GM19455 (cell line): Measurements from ENCODE around the gene CGNL1.

Source experiments
- ATAC-seq: cut with Tn5 transposase; IDR thresholded peaks from one replicate; pipeline ENCODE4 v1.9.1; 2021; ENCODE audit not compliant: unreplicated experiment

CGNL1 gene

DNA sequence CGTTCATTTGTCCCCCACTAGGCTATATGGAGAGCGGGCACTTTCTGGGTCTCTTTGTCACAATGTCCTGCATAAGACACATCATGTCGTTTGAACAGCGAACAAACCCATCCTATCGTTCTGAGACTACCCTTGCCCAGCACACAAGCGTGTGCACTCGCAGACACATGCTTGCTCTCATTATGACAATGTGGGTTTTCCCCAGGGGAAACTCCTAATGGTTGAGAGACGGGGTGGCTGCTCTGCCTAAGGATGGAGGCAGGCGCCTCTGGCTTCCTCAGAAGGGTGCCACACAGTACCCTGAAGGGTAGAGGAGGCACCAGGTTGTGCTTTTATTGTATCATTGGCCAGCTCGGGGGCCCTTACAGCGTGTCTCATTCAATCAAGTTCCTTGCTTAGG, 164.4 kb downstream of the CGNL1 start:
- ATAC-seq: no peak

DNA sequence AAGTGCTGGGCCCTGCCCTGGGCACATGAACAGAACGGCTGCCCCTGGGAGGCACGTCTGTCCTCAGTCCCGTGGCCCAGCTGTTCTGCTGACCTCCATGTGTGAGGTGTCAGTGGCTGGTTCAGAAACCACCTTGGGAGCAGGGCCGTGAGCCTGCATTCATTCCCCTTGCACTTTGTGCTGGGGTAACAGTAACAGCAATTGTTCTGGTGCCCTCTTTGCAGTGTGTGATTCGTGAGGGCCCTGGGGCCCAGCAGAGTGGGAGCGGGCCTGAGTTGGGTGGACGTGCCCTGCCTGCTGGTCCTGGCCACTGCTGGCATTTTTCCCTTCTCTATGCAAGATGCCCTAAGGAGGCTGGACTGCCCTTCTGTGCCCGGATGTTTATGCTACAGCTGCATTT, 165.0 kb downstream of the CGNL1 start:
- ATAC-seq: no peak

DNA sequence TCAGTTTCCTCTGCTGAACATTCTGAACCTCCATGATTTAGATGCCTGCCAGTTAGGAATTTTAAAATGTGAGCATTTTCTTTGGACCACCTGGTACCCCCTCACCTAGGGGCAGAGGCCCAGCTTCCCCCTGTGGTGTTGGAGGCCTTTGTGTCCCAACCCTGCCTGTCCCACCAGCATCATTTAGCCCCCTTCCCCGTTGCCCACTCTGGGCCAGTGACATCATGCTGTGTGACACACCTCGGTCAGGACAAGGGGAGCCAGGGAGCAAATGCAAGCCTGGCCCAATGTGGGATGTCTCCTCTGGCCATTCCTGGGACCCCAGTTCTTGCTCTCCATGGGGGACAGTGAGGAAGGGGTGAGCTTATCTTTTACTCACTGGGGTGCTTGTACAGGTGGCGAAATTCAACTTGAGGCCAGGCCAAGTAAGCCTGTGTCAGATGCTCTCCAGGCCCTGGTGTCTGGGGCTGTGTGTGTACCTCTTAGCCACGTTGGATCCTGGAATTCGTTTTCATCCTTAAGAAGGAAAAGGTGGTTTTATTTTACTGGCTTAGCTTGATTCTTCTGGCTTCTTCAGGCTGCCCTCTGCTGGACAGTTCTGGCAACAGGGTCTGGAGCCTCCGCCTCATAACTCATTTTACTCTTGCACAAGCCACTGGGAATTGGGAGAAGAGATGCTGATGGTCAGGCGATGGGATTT, 165.7 kb downstream of the CGNL1 start:
- ATAC-seq: no peak

DNA sequence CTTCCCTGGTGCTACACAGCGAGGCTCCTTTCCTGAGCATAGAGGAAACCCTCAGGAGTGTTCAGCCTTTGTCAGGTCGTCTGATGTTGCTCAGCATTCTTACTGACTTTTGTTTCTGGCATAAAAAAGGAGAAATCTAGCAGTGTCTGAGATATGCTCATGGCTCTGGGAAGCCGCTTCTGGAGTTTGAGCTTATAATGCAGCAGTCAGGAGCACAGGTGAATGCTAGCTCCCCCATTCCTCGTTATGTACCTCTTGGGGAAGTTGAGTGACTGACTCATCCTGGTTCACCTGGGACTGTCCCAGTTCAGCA, 166.2 kb downstream of the CGNL1 start:
- ATAC-seq: no peak

DNA sequence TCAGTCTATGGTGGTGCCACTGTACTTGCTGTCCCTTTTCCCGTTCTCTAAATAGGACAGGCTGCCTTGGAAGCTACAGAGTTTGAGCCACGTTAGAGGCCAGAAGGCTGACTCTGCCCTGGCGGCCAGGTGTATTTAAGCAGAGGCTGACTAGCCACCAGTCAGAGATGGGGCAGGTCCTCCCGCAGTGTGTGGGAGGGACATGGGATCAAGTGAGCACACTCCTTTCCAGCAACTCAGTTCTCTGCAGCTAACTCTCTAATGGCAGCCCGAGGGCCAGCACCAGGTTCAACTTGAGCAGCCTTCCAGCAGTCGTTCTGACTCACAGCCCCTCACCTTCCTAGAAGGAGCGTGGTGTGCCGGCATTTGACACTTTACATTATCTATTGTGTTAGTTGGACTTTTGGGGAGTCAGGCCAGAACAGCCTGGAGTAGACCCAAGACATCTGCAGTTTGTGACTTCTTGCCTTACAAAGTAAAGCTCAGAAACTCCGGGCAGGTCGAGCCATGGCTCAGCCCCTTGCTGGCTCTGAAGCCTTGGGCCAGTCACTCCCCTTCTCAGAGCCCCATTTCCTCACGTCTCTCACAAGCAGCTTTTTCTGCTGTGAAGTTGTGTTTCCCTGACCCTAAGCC, 168.7 kb downstream of the CGNL1 start:
- ATAC-seq: no peak

DNA sequence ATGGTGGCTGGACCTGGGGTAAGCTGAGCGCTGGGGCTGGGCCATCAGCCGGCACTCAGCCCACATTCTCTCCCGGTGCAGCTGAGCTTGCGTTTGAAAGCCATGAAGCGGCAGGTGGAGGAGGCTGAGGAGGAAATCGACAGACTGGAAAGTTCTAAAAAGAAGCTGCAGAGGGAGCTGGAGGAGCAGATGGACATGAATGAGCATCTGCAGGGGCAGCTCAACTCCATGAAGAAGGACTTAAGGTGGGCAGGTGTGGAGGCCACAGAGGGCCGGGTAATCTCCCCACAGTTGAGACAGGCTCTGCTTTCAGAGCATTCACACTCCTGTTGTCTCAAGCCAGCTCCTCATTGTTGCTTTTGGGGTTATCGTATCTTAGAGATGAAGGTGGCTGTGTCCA, 169.7 kb downstream of the CGNL1 start:
- ATAC-seq: no peak

DNA sequence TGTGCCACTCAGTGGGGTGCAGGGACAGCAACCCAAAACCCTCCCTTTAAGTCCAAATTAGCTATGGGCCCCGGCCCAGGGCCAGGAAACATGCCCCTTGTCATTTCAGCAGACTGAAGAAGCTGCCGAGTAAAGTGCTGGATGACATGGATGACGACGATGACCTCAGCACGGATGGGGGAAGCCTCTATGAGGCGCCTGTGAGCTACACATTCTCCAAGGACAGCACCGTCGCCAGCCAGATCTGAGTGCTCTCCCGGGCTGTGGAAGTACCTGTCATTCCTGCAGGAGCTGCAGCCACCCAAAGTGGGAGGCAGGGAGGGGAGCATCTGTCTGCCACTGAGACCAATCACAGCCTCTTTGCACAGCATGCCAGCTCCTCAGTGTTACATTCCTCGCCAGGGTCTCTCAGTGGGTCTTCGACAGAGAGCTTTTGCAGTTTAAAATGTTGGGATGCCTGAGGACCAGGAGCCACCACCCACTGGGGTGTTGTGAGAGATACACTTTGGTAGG, 171.0 kb downstream of the CGNL1 start:
- ATAC-seq: no peak

DNA sequence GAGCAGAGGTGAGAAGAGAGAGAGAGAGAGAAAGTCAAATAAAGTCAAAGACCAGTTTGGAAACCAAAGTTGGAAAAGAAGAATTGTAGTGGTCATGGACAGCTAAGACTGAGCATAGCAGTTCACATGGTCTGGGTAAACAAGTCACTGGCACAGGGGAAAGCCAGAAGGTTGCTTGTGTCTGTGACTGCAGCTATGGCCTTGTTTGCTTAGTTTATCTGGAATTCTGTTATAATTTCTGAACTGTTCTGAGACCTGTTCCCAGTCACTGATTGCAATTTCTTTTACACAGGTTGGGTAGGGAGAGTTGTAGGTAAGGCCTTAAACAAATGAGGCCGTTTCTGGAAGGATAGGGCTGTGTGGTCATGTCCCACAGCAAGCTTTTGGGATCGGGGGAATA, 172.0 kb downstream of the CGNL1 start:
- no peak for ATAC-seq

DNA sequence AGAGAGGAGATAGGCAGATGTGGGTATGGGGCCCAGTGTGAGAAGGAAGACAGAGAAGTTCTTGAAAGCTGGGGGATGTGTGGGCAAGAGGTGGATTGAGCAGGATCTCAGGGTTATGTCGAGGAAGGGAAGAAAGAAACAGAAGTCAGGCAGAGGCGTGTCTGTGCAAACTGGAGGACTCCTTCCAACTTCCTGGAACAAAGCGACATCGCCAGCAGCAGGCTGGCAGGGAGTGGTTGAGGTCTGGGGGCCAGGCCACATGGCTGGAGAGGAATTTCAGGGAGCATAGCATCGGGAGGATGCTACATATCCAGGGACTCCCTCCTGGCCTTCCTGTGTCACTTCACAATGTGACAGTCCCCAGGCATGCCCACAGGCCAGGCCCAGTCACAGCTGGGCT, 172.5 kb downstream of the CGNL1 start:
- no peak for ATAC-seq

DNA sequence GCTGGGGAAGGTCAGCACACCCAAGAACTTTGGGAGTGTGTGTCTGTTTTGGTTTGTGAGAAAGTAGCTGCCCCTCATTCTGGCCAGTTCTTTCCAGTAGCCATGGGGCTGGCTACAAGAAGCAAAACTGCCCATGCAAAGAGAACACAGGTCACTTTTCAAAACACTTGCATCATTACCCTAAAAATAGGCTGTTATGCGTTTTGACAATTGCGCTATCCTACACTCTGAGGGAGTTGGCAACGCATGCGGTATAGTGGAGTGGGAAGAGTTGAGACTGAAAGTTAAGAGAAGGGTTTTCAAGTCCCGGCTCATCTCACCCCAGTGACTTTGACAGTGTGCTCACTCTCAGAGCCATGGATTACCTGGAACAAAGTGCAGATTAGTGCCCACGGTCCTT, 173.6 kb downstream of the CGNL1 start:
- ATAC-seq: no peak

DNA sequence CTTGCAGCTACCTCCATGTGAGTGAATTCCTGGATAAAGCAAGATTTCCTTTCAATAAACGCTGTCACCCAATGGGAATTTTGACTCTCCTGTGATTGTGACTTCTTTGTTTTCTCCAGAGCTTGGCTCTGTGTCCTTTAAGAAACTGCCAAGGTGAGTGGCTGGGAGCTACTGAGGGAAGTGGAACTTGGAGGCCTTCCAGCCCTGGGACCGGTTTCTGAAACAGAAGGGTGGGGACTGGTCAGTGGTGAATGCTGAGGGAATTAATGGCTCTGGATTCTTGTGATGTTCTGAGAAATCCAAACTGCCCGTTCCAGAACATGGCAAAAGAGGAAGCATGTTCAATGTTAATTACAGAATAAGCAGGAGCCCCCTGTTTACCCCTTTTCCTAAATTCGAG, 174.3 kb downstream of the CGNL1 start:
- ATAC-seq: no peak

DNA sequence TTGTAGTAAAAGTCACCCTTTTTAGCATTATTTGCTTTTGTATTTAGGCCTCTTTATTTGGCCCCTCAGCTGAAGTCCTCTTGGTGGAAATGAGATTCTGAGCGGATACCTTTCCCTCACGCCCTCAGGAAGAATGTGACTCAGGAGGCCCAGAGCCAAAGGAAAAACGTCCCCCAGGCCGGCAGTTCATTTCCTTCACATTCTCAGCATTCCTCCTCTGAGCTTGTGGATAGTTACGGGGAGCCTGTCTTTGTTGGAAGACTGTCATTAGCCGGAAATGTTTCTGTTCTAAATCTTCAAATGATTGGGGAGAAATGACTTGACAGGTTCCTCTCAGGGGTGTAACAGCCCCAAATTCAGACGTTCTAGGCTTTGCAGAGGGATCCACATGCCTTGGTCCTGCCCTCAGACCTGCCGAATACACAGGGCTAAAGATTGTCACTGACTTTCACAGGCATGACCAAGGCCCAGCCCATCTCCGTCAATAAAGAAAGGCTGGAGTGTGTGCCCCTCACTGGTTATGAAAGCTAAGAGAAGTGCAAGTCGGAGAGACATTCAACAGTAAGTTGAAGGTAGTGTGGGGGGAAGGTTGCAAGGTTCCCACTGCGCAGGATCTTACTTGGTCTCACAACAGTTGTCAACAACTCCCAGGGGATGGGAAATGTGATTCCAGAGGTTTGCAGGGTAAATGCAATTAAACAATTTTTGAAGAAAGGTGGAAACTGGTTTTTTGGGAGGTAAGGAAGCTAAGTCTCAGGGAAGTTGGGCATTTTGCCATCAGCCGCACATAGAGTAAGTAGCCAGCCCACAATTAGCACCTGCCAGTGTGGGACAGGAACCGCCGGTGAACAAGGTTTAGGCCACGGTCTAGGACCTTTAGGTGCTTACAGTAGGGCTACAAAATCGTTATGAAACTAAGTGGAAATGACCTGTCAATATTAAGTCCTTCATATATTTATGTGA, 175.7 kb downstream of the CGNL1 start:
- no peak for ATAC-seq

DNA sequence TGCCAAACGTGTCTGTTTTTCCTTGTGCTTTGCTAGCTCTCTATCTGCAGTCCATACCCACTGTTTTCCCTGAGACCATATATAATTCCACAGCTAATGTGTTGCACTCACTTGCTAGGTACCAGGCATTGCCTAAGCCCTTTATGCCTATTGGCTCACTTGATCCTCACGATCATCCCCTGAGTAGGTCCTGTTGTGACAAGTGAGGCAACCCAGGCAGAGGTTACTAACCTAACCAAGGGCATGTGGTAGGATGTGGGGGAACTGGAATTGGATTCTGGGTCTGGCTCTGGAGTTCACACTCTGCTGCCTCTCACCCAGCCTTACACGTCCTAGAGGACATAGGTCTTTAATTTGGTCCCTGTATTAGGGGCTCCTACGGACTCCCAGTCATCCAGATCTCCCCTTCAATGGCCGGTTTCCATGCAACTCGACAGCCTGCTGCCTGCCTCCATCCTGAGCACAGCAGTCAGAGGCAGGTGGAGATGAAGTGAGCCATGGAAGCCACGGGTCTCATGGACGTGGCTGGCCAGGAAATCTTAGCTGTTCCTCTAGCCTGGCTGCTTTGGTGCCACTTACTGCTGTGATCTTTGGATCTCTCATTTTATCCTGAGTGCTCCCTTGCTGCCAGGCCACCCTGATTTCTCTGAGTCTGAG, 176.5 kb downstream of the CGNL1 start:
- ATAC-seq: no peak

DNA sequence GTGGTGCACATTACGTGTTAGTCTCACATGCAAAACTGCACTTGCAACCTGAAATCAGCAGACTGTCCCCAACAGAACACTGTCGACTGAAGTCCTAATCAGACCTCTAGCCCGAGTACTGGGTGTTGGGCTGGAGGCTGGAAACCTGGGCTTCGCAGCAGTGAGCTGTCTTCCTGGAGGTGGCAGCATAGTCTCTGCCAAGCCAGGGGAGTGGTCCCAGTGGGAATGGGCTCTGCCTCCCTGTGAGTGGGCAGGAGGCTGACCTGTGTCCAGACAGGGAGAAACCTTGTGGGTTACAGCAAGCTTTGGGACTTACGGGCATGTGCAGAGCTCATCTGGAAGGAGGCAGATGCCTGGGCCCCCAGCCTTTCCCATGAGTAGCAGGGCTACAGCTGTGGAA, 177.2 kb downstream of the CGNL1 start:
- ATAC-seq: no peak

DNA sequence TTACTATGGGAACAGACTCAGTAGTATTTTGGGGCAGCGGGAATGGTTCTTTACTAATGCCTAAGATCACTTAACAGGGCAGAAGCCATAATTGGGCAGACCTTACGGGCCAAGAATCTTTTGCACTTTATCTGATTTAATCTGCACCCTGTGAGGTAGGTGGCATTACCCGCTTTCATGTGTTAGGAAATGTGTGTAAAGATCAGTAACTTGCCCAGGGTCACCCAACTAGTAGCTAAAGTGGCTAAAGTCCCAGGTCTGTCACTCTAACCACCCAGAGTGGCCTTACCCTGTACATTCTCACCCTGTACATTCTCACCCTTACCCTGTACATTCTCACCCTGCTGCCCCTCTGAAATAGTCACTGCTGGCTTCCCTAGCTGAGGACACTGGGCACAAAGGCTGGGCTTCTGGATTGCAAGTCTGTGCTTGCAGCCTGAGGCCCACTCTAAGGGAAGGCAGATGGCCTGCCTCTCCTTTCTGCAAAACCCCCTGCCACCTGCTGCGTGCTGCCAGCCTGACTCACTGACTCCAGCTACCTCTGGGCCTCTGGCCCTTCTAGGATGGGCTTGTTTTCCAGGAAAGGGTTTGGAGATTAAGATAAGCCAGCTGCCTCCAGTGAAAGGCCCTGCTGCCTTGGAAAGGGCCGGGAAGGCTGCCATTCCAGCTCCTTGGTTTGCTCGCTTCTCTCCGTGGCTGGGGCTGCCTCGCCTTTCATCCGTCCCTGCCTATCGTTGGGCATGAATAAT, 177.9 kb downstream of the CGNL1 start:
- no peak for ATAC-seq

DNA sequence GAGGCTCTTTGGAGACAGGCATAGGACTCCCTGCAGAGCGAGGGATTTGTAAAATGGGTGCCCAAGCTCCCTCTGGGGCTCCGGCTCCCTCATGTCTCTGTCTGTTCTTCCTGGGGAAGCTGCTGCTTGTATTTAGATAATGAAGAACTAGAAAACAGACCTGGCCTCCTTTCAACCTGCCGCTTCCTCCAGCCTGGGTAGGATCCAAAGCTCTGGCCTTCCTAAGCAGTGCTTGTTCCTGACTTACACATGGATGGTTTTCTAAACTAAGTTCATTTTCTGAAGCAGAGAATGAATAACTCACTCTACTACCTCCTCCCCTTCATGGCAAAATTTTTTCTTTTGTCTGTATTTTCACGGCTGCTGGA, 178.5 kb downstream of the CGNL1 start:
- ATAC-seq: no peak

DNA sequence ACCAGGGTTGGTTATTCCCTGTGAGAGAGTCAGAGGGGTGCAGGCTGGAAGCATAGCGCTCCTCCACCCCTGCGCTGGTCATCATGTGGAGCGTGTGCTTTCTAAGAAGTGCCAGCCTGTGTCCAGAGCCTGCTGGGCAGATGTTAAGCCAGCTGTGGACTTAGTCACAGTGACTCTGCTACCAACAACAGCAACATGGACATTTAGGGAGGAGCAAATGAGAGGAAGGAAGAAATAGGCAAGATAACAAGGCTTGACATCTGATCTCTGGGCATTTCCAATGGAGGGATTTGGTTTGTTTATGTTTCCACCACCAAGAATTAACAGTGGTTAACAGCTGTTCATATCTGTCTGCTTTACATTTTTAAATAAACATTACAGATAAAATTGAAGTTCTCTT, 179.0 kb downstream of the CGNL1 start:
- no peak for ATAC-seq

DNA sequence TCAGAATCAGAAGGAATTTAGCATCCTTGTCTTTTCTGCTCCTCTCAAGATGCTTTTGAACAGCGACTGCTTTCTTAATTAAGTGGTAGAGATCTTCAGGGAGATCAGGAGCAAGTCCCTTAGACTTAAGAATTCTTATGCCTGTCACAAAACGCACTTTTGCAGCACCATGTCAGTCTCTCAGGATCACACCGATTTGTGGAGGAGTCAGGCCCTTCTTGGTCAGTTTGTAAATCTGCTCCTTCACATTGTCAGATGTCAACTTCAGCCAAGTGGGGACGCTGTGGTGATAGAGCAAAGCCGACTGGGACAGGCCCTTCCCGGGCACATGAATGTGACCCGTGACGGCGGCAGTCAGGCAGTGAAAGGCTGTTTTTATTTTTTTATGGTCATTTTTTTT, 179.7 kb downstream of the CGNL1 start:
- no peak for ATAC-seq

DNA sequence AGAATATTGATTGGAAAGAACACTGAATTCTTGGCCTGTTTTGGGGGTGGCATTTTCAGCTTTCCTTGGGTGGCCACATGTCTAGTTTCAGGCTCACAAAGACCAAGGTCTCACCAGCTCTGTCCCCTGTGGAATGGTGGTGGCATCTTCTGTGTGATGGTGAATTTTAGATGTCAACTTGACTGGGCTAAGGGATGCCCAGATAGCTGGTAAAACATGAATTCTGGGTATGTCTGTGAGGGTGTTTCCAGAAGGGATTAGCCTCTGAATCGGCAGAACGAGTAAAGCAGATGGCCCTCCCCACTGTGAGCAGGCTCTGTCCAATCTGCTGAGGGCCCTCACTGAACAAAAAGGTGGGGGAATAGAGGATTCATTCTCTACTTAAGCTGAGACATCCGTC, 181.0 kb downstream of the CGNL1 start:
- no peak for ATAC-seq

DNA sequence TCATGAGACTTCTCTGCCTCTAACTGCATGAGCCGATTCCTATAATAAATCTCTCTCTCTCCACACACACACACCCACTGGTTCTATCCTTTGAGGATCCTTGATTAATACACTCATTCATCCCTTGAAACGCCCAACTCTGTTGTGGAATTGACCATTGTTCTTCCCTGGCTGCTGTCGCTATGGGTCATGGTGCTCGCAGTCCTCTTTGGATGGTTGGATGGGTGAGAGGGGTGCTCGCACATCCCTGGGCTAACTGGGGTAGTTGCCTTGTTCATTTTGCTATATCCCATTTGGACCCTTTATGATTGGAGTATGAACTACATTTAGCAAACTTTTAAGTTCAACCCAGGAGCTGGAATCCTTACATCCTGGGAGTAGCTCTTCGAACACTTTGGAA, 181.5 kb downstream of the CGNL1 start:
- no peak for ATAC-seq

DNA sequence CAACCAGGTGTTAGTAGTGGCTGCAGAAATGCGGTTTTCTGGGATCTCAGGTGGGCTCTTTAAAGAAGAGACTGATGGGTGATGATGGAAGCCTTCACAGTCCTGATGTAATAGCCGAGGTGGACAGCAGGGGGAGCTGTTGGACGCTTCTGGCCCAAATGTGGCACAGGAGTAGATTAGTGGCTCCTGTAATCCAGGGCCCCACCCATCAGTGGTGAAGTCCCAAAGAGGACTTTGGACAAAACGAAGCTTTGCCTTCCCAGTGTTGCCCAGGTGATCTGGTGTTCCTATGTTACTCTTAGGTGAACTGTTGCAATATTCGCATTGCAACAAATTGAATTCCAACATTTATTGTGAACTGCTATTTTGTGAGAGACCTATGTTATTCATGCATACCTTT, 183.6 kb downstream of the CGNL1 start:
- no peak for ATAC-seq
